ENCODE data around the gene R3HCC1L.

The R3HCC1L gene

DNA sequence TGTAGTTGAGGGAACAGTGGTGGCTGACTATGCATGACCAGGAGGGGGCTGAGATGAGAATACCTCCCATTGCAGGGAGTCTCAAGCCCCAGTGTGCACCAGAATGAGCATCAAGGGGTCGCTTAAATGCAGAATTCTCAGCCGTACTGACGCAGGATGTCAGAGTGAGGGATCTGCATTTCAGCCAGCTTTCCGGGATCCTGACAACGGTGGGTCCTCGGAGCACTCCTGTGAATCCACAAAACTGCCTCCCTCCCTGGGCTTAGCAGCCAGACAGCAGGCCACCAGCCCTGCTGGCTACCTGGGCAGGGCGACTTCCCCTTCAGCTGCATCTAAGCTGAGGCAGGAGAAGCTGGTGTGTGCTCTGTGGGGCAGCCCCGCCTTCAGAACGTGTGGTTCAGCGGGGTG is 155.3 kb downstream of the R3HCC1L start:
- DNase-seq (ENCODE audit: low spot score in 2 of 2) (no peak), ATAC-seq (ENCODE audit: low read depth) (no peak)
- Mint-ChIP-seq H3K27ac (no peak overlapping the region), H3K36me3 (no peaks in the 10 kb centered on the region), H3K27me3 (peaks cover 20% of the 10 kb centered on the region), H3K9me3 (no peaks in the 10 kb centered on the region), H3K4me3 (no peak overlapping the region), H3K4me1 (no peaks in the 10 kb centered on the region)

DNA sequence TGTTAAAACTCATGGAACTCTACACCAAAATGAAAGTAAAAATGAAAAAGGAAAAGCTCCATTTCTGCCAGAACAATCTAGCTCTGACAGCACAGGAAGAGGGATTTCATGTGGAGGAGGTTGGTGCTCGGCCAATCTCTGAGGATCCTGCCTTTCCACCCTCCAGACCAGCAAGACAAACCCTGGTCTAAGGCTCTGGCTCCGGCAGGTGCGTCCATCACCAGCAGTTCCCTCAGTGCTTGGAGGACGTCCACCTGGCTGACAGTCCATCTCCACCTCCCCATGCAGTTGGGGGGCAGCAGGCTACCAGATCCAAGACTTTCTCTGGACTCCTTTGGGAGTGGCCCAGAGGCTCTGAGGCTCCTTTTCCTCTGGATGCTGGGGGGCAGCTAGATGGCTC is 158.5 kb downstream of the R3HCC1L start:
- H3K4me3 Mint-ChIP-seq, result no peak overlapping the region
- H3K36me3 Mint-ChIP-seq, result no peaks in the 10 kb centered on the region
- ATAC-seq (ENCODE audit: low read depth) (no peak), DNase-seq (ENCODE audit: low spot score in 2 of 2) (no peak)
- peaks cover 7% of the 10 kb centered on the region for H3K4me1 Mint-ChIP-seq
- H3K27me3 Mint-ChIP-seq, result peaks cover 16% of the 10 kb centered on the region
- H3K9me3 Mint-ChIP-seq, result no peaks in the 10 kb centered on the region
- no peak overlapping the region for H3K27ac Mint-ChIP-seq

GRCh38 chr10:98293550-98294269 is 159.3 kb downstream of the R3HCC1L start:
- peaks cover 17% of the 10 kb centered on the region for H3K27me3 Mint-ChIP-seq
- H3K27ac Mint-ChIP-seq, result no peak overlapping the region
- DNase-seq (ENCODE audit: low spot score in 2 of 2) (no peak), ATAC-seq (ENCODE audit: low read depth) (no peak)
- H3K4me3 Mint-ChIP-seq, result no peak overlapping the region
- H3K9me3 Mint-ChIP-seq, result no peaks in the 10 kb centered on the region
- no peaks in the 10 kb centered on the region for H3K36me3 Mint-ChIP-seq
- H3K4me1 Mint-ChIP-seq, result peaks cover 7% of the 10 kb centered on the region

DNA sequence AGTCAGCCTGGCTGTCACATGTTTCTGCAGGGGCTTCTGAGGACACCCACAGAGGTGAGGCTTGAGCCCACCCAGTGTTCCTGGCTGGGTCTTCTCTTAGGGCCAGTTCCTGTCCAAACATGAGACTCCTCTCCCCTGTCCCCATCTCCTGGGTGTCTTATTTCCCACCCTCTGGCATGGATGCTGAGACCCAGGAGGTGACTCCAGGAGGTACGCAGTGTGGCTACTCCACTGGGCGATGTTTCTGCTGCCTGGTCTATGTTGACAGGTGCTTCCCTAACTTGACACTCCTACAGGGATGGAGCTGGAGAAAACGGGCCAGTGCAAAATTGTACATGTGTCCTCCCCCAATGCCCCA is 159.8 kb downstream of the R3HCC1L start:
- Mint-ChIP-seq H3K4me1 (peaks cover 7% of the 10 kb centered on the region), H3K27ac (no peak overlapping the region), H3K4me3 (no peak overlapping the region), H3K9me3 (no peaks in the 10 kb centered on the region), H3K36me3 (no peaks in the 10 kb centered on the region), H3K27me3 (peaks cover 19% of the 10 kb centered on the region)
- no peak for ATAC-seq (ENCODE audit: low read depth)
- DNase-seq (ENCODE audit: low spot score in 2 of 2), result no peak

All from memory B cell (primary cell).